NCI-H128 (cell line): ENCODE measurements around the gene UBTD1.
"Not testable (repeated sequence)": the region's sequence is repeated elsewhere in the genome, so short reads cannot be mapped to it uniquely, and the experiment has no call there.

ENCODE experiments used
- DNase-seq: peaks from one replicate; lab custom pipeline; 2025; ENCODE audit not compliant: unreplicated experiment; lab: John Stamatoyannopoulos, UW

The UBTD1 gene

DNA sequence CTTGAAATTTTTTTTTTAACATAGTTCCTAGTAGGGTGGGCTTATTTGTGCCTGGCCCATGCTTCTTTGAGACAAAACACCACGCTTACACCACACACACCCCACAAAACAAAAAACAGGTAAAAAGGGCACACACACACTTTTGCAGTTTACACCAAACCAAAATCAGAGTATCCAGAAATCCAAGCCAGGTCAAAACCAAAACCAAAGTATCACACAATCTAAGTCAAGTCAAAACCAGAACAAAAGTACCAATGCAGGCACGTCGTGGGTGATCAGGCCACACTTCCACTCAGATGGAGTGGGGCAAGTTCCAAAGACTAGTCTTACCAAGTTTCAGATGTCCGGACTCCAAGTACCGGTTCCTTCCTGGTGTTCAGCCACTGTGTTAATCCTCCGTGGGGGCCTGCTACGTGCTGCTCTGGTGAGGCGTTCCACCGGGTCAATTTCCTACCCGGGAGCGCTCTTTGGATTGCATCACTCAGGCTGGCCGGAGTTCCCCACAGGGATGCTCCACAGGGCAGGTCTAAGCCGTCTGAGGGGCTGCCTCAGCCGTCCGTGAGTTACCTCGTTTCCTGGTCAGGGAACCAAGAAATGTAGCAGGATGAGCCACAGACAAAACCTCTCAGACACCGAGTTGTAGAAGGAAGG is 62.1 kb downstream of the UBTD1 start:
- DNase-seq, result not testable (repeated sequence)

DNA sequence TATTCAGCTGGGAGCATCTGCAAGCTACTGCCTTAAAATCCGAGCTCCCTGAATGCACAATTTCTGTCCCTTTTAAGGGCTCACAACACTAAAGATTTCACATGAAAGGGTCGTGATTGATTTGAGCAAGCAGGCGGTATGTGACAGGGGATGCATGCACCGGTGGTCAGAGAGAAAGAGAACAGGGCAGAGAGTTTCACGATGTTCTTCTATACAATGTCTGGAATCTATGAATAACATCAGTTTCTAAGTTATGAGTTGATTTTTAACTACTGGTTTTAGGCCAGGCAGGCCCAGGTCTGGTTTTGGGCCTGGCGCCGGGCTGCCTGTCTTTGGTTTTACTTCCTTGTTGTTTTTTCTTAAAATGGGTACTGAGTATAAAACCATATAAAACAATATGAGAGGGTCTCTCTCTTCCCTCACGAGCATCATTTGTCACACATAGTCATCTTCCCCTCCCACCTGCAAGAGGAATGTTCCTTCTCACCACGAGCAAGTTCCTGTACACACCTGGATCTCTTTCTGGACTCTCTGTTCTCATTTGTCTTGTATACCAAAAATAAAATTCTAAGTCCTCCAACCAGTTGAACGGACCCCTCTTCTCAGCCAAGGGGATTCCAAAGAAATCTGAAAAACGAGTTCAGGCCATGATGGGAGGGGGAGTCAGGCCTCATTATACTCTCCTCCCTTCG is 62.8 kb downstream of the UBTD1 start:
- DNase-seq, result not testable (repeated sequence)

DNA sequence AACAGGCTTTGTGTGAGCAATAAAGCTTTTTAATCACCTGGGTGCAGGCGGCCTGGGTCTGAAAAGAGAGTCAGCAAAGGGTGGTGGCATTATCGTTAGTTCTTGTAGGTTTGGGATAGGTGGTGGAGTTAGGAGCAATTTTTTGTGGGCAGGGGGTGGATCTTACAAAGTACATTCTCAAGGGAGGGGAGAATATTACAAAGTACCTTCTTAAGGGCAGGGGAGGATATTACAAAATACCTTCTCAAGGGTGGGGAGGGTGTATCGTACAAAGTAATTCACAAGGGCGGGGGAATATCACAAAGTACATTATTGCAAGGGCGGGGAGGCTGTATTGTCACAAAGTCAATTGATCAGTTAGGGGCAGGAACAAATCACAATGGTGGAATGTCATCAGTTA is 63.6 kb downstream of the UBTD1 start:
- not testable (repeated sequence) for DNase-seq

DNA sequence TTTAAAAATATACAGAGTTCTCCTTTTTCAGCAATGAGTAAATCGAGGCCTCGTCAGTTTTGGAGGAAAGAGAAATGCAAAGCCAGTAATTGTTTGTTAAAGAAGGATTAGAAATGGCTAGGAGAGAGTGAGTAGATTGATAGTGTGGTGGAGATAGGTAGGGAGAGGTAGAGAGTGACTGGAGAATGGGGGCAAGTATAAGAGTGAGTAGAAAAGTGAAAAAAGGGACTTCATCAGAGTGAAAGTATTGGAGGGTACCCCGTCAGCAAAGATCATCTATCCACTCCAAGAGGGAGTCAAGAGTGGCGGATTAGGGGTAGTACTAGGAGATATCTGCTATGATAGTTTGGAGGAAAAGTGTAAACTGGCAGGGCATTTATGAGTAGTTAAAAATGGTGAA is 64.6 kb downstream of the UBTD1 start:
- no peak for DNase-seq

DNA sequence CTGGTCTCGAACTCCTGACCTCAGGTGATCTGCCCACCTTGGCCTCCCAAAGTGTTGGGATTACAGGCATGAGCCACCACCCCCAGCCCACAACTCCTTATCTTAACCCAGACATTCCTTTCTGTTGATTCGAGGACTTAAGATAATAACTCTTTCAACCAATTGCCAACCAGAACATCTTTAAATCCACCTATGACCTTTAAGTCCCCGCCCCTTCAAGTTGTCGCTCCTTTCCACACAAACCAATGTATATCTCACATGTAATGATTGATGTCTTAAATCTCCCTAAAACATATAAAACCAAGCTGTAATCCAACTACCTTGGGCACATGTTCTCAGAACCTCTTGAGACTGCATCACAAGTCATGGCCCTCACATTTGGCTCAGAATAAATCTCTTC is 66.1 kb downstream of the UBTD1 start:
- no peak for DNase-seq

DNA sequence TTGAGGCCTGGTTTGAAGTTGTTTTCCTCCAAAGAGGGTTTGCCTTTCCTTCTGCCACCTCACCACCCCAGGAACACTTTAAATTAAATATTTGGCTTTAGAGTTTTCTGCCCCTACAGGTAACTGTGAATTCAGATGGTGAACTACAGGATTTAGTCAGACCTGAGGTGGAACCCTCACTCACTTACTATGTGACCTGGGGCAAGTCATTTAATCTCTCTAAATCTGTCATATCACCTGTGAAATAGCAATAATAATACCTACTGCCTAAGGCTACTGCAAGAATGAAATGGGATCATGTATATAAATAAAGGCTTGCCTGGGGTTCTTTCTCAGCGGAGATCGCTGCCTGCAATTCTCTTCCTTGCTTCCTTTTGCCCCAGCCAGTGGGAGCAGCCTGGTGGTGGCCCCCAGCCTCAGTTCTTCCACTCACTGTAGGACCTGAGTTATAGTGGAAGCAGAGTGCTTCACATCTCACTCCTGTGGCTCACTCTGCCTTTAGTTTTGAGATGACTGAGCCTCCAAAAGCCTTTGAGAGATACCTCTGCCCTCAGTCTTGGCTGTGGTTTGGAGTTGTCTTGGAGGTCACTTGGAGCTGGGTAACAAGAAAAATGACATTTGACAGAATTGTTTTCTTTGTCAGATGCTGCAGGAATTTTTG is 67.7 kb downstream of the UBTD1 start:
- DNase-seq, result no peak

DNA sequence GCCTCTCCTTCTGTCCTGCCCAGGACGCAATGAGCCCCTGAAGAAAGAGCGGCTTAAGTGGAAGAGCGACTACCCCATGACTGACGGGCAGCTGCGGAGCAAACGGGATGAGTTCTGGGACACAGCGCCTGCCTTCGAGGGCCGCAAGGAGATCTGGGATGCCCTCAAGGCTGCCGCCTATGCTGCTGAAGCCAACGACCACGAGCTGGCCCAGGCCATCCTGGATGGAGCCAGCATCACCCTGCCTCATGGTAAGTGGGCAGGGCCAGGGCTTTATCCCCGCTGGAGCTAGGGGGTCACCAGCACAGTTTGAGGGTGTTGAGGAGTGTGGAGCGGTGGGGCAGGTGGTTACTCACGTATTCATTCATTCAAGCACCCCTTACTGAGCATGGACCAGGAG is 69.2 kb downstream of the UBTD1 start:
- no peak for DNase-seq

DNA sequence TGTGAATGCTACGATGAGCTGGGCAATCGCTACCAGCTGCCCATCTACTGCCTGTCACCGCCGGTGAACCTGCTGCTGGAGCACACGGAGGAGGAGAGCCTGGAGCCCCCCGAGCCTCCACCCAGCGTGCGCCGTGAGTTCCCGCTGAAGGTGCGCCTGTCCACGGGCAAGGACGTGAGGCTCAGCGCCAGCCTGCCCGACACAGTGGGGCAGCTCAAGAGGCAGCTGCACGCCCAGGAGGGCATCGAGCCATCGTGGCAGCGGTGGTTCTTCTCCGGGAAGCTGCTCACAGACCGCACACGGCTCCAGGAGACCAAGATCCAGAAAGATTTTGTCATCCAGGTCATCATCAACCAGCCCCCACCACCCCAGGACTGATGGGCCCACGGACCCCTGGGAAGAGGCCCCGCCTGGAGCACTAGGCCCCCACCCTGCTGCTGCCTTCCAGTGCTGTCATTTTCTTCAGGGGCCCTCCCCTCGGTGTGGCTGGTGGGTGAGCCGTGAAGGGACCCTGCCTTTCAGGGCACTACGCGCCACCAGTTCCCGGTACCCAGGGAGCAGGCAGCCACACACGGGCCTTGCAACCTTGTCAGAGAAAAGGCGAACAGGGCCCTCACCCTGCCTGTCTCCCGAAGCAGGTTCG is 71.5 kb downstream of the UBTD1 start:
- DNase-seq, result no peak

DNA sequence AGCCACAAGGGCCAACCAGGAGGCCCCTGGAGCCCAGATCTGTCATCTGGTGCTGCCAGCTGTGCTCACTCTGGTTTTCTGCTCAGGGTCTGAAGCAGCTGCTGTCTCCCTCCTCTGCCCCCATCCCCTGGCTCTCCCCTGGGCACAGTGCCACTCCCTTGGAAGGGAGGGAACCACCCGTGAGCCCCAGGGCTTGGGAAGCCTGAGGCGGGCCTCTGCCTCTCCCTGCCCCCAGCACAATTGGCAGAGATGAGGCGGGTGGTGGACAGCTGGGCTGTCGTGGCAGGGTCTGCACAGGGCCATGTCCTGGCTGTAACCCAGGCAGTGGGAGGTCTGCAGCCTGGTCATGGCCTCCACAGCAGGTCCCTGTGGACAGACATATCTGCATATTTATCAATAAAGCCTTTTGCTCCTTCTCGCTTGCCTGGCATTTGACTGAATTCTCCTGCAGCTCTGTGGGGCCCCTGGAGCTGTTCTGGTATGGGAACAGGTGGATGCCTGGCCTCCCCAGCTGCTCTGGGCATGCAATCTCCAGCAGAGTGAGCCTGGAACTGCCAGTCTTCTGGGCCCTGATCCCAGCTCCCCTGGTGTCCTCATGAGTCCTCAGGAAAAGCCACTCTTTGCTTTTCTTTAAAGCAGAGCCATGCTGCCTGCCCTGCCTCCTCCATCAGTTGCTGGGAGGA is 72.2 kb downstream of the UBTD1 start:
- no peak for DNase-seq

DNA sequence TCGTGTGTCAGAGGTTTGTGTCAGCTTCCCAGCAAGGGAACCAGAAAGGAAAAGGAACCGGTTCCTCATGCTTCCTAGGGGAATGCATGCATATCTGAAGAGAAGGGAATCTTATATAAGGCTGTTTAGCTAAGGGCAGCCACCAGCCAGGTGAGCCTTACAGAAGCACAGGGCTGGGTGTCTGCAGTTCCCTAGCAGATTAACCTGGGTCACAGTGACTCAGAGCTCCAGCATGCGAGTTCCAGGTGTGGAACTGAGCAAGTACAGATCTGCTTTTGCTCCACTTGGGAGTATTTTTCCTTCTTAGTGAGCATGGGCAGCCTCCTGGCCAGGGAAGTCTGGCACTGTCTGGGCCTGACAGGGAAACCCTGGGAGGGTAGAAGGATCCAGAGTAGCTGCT is 72.9 kb downstream of the UBTD1 start:
- DNase-seq, result no peak

DNA sequence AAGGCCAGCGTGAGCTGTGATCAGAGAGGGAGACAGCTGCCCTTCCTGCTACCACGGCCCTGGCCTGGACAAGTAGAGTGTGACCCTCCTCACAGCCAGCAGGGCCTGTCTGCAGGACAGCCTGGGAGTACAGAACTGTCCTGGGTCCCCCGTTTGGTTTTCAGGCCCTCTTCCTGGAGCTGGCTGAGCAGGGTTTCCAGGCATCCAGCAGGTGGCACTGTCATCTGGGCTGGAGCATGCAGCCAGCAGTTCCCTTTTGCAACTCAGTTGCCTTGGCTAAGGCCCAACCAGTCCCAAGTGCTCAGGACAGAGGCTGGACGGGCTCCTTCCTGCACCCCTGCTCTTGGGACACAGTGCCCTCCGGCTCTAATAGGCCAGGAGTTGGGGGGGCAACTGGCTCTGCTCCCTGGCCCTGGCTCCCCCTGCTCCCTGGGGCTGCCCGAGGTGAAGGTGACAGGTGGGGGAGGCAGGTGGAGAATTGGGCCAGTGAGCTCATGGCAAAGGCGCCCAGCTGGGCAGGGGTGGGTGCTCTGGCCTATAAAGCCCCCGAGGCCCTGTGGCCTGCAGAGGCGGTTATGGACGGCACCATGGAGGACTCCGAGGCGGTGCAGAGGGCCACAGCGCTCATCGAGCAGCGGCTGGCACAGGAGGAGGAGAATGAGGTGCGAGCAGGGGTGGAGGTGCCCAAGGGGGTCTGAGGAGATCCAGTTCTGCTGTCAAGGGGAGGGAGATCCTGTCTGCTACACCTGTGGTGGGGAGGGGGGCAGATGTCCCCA is 73.7 kb downstream of the UBTD1 start, which contains the start of gene ANKRD2:
TSS of gene ANKRD2 (plus strand) at position 566 of the 776 bp plus-strand sequence. CDS start at position 576, 10 bp downstream.
- DNase-seq, result no peak

DNA sequence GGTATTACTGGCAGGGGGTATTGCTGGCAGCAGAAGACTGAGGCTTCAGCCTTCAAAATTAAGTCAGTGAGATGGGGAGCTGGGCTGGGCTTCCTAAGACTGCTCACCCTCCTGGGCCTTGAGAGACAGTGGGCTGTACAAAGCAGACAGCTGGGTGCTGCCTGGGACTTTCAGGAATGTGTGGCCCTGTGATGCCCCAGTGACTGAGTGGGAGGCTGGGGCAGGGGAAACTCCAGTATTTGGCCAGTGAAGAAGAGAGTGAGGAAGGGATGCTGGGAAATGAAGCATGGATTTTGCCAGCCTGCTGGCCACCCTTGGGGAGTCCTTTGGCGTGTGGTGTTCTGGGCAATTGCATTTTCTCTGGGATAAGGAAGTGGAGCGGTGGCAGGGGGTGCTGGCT is 74.3 kb downstream of the UBTD1 start:
- no peak for DNase-seq

DNA sequence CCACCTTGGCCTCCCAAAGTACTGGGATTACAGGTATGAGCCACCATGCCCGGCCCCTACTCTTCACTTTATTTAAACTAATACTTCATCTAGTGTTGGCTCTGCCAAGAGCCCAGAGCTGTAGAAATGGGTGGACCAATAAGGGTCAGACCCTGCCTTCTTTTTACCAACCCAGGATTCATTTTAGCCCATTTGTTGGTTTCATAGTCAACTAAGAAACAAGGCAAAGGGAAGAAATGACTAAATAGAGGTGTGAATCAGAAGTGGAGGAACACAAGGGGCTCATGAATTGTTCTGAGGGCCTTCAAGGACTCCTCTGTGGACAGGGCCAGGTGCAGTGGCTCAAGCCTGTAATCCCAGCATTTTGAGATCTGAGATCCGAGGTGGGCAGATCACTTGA is 74.9 kb downstream of the UBTD1 start:
- DNase-seq, result no peak

DNA sequence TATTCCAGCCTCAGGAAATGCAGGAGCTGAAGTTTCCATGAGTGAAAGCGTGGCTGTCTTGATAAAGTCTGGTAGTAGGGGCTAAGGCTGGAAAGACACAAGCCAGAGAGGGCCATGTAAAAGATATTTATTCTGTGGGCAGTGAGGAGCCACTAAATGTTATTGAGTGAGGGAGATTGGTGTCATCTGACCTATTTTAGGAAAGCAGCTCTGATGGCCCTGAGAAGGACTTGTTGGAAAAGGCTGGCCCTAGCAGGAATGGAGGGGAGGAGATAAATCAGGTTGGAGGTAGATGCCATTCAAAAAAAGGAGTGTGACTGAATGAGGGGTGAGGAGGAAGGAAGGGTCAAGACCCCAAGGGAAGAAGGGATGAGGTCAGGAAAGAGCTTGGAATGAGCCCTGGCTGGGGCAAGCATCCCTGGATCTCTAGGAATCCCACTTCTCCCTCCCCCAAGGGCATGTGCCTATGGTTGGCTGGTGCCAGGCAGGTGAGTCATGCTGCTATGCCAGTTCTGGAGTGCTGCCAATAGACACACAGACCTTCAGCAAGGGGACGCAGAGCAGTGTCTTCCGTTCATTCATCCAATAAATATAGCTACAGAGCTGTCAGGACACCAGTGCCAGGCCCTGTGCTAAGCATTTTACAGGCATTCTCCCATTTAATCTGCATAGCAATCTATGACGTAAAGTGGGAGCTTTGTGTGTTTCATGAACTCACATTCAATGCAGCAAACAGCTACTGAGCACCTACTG is 75.8 kb downstream of the UBTD1 start:
- DNase-seq, result peak; percentile 27

DNA sequence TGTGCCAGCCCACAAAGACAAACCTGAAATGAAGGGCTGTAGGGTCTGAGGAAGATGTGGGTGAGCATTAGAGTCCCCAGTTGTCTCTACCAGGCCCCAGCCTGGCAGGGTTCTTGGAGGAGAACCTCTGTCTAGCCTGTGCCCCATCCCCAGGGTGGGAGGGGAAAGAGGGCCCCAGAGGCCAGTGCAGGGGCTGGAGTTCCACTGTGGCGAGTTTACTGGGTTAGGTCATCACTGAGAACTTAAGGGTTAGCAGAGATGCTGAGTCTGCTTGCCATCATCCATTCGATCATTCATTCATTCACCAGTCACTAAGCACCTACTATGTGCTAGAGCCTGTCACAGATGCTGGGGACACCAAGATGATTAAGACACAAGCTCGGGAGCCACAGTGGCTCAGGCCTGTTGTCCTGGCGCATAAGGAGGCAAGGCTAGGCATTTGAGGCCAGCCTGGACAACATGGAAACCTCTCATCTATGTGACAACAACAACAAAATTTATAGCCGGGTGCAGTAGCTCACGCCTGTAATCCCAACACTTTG is 76.5 kb downstream of the UBTD1 start:
- no peak for DNase-seq

DNA sequence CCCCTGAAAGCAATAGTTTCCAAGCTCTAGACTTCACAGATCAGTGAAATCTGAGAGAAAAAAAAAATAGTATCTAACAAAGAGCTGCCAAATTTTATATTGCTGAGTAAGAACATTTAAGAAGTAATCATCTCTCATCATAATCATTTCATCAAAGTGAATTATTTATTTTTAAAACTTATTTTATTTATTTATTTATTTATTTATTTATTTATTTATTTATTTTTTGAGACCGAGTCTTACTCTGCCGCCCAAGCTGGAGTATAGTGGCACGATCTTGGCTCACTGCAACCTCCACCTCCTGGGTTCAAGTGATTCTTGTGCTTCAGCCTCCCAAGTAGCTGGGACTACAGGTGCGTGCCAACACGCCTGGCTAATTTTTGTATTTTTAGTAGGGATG is 77.8 kb downstream of the UBTD1 start:
- not testable (repeated sequence) for DNase-seq

DNA sequence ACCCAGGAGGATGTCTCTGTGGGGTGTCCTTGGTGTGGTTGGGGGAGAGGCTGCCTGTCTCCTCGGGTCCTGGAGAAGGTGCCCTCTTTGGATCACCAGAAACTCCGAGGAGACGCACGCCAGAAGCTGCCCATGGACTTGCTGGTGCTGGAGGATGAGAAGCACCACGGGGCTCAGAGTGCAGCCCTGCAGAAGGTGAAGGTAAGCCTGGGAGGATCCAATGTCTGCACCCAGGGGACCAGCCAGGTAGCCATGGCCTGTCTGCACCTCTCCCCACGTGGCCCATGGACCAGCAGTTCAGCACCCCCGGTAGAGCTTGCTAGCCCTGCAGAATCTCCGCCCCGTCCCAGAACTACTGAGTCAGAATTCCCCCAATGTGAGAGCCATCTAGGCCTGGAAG is 79.0 kb downstream of the UBTD1 start:
- no peak for DNase-seq

DNA sequence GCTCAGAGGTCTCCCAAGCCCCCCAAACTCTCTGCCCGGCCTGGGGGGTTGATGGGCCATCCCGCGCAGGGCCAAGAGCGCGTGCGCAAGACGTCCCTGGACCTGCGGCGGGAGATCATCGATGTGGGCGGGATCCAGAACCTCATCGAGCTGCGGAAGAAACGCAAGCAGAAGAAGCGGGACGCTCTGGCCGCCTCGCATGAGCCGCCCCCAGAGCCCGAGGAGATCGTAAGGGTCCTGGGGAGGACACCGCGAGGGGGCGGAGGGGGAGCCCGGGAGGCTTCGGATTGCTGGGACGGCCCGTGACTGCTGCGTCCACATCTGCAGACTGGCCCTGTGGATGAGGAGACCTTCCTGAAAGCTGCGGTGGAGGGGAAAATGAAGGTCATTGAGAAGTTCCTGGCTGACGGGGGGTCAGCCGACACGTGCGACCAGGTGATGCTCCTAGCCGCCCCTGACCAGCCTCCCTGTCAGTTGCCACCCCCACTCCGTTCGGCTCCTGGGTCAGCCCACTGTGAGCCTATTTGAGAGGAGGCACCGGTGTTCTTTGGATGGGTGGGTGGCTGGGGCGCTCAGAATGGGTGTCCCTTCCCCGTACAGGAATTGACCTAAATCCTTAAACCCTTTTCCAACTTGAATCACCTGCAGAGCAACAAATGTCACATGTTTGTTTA is 79.6 kb downstream of the UBTD1 start:
- DNase-seq, result no peak
